ENCODE data around the gene GCKR.
"Not testable (repeated sequence)": the region's sequence is repeated elsewhere in the genome, so short reads cannot be mapped to it uniquely, and the experiment has no call there.

The GCKR gene

GRCh38 chr2:27518113-27518781 is 21.6 kb downstream of the GCKR start:
- DNase-seq: no peak

- no peak for DNase-seq
Measured at GRCh38 chr2:27518782-27519113, 22.1 kb downstream of the GCKR start.

- no peak for DNase-seq
Measured at GRCh38 chr2:27520316-27520715, 23.7 kb downstream of the GCKR start.

GRCh38 chr2:27522400-27522945 is 25.8 kb downstream of the GCKR start:
- no peak for DNase-seq

- DNase-seq: no peak
Measured at GRCh38 chr2:27527182-27527581, 30.5 kb downstream of the GCKR start.

- DNase-seq: no peak
Measured at GRCh38 chr2:27531983-27532382, 35.3 kb downstream of the GCKR start.

- DNase-seq: no peak
Measured at GRCh38 chr2:27537287-27537686, 40.6 kb downstream of the GCKR start.

GRCh38 chr2:27538839-27539450 is 42.3 kb downstream of the GCKR start:
- DNase-seq: not testable (repeated sequence)

GRCh38 chr2:27539649-27540048 is 43.0 kb downstream of the GCKR start:
- DNase-seq: not testable (repeated sequence)

- DNase-seq: no peak
Measured at GRCh38 chr2:27544143-27544821, 47.6 kb downstream of the GCKR start.

- peak in 1 of 2 donors; percentile 7 for DNase-seq
Measured at GRCh38 chr2:27545348-27546141, 48.9 kb downstream of the GCKR start.

GRCh38 chr2:27549303-27549702 is 52.7 kb downstream of the GCKR start:
- DNase-seq: no peak

GRCh38 chr2:27551514-27551913 is 54.9 kb downstream of the GCKR start:
- DNase-seq: no peak

GRCh38 chr2:27552941-27553340 is 56.3 kb downstream of the GCKR start:
- DNase-seq: no peak

GRCh38 chr2:27554451-27554850 is 57.8 kb downstream of the GCKR start:
- not testable (repeated sequence) for DNase-seq

- no peak for DNase-seq
Measured at GRCh38 chr2:27559228-27559627, 62.6 kb downstream of the GCKR start.

- no peak for DNase-seq
Measured at GRCh38 chr2:27561060-27561459, 64.4 kb downstream of the GCKR start.

GRCh38 chr2:27566628-27567027 is 70.0 kb downstream of the GCKR start:
- no peak for DNase-seq

GRCh38 chr2:27569398-27569797 is 72.8 kb downstream of the GCKR start:
- no peak for DNase-seq

GRCh38 chr2:27571197-27571596 is 74.6 kb downstream of the GCKR start:
- DNase-seq: no peak

- DNase-seq: no peak
Measured at GRCh38 chr2:27571681-27572080, 75.0 kb downstream of the GCKR start.

GRCh38 chr2:27572439-27572838 is 75.8 kb downstream of the GCKR start:
- no peak for DNase-seq

GRCh38 chr2:27572998-27573429 is 76.4 kb downstream of the GCKR start:
- DNase-seq: no peak

Data from inflammatory macrophage (primary cell).